Activated CD4-positive, CD25-positive, alpha-beta regulatory T cell treated with anti-CD3 and anti-CD28 coated beads, Interleukin-2, amount 50 U/mL, for 16 hours (primary cell): ENCODE measurements around the gene ZNF621.
"Not testable (repeated sequence)": the region's sequence is repeated elsewhere in the genome, so short reads cannot be mapped to it uniquely, and the experiment has no call there.

ENCODE experiments used
- DNase-seq: peaks from one replicate; pipeline ENCODE4 v3.0.0-alpha.2; 2020; ENCODE audit warnings: low read depth, low spot score

Gene ZNF621

GRCh38 chr3:40534283-40534682, 9.5 kb downstream of the ZNF621 start:
- no peak for DNase-seq

GRCh38 chr3:40546816-40547215, 22.1 kb downstream of the ZNF621 start:
- no peak for DNase-seq

GRCh38 chr3:40550167-40550566, 25.4 kb downstream of the ZNF621 start:
- DNase-seq, result no peak

- no peak for DNase-seq
Observed at GRCh38 chr3:40557575-40558161, 32.9 kb downstream of the ZNF621 start.

DNA sequence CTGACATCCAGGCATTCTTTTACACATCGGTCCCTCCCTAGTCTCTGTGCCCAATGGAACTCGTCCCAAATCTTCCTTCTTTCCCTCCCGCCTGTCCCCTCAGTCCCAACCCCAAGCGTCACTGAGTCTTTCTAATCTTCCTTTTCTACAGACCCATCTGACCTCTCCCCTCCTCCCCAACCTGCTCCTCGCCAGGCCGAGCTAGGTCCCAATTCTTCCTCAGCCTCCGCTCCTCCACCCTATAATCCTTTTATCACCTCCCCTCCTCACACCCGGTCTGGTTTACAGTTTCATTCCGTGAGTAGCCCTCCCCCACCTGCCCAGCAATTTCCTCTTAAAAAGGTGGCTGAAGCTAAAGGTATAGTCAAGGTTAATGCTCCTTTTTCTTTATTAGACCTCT, 37.7 kb downstream of the ZNF621 start:
- not testable (repeated sequence) for DNase-seq

GRCh38 chr3:40565629-40566028, 40.9 kb downstream of the ZNF621 start:
- not testable (repeated sequence) for DNase-seq

DNA sequence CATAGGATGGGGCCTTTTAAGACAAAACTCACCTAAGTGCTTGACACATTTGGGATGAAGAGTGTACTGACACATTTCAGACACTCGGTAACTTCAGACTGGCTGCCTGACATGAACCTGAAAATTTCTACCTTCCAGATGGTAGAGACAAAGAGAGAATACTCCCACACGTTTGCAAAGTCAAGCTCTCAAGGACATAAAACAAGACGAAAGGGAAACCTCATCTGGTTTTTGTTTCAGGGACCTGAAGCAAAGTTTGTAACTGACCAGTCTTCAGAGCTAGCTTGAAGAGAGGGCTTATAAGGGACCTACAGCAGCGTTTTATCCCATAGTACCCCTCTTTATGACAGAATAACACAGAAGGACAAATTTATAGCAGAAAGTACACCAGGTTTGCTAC, 41.9 kb downstream of the ZNF621 start:
- no peak for DNase-seq

GRCh38 chr3:40572588-40572987, 47.8 kb downstream of the ZNF621 start:
- no peak for DNase-seq

GRCh38 chr3:40574050-40574449, 49.3 kb downstream of the ZNF621 start:
- DNase-seq, result no peak

- DNase-seq, result no peak
Observed at GRCh38 chr3:40574661-40575060, 49.9 kb downstream of the ZNF621 start.

- no peak for DNase-seq
Observed at GRCh38 chr3:40576396-40576795, 51.6 kb downstream of the ZNF621 start.

GRCh38 chr3:40580494-40581091, 55.8 kb downstream of the ZNF621 start:
- peak; percentile 30 for DNase-seq

- no peak for DNase-seq
Observed at GRCh38 chr3:40581166-40581565, 56.4 kb downstream of the ZNF621 start.

DNA sequence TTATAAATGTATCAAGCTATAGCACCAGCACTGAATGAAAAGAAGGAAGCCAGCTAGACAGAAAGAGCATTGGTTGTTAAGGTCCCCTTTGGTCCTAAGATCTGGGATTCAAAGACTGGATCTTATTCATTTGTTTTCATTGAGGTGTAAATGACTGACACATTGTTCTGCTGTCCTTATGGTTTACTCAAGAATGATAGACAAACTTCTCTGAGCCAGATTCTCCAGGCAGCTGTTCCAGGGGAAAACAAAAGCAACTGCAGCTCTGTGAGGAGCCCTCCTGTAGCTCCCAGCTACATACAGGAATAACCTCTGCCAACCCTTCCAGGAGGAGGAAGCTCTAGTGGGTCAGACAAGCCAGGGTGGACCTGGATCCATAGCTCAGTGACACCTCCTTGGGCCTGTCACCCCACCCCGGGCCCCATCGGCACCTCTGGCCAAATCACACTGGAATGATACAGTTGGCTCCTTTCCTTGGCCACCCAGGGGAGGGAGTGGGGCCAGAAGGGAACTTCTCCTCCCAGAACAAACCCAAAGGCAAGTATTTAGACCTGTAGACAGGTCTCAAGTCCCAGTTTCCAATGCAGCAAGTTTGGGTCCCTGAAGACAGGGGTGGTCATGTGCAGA, 57.8 kb downstream of the ZNF621 start:
- no peak for DNase-seq

DNA sequence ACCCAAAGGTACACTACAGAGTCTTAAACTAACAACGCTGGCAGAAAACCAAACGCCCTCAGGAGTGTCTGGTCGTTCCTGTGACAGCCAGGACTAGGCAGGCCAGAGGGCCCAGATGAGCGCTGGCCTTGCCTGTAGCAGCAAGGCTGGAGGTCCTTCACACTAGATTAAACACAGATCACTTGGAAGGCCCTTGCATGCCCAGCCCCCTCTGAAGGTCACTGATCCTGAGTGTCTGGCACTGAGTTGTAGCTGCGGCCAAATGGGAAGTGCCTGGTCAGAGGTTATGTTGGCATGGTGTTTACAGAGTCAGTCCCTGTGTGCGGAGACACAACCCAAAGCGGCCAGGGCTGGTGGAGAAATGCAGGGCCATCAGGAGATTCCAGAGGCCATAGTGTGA, 58.9 kb downstream of the ZNF621 start:
- DNase-seq, result no peak

GRCh38 chr3:40584625-40585189, 59.9 kb downstream of the ZNF621 start:
- peak; percentile 28 for DNase-seq

DNA sequence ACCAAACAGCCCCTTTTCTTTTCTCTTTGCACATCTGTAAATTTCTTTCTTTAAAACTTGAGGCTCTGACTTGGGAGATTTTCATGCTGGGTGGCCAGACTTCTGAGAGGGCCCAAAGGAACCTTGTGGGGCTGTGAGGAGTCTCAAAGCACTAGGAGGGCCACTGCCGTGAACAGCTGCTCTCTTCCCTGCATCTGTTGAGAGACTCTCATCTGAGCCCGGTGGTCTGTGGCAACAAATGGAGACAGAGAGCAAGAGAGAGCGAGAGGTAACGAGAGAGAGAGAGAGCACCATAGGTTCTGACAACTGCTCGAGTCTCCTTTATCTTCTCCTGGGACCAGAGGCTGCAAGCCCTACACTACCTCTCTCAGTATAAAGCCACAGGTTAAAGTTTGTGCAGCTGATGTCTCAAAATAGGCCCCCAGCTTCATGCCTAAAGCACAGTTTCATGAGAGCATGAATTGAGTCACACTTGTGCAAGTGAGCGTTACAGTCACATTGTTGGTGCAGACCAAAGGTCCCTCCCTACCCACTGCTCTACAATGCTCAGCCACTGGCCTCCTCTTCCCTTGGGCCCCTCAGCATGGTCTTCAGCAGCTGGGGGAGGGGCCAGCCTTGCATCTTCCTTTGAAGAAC, 60.7 kb downstream of the ZNF621 start:
- no peak for DNase-seq

GRCh38 chr3:40586901-40587300, 62.1 kb downstream of the ZNF621 start:
- DNase-seq, result no peak

DNA sequence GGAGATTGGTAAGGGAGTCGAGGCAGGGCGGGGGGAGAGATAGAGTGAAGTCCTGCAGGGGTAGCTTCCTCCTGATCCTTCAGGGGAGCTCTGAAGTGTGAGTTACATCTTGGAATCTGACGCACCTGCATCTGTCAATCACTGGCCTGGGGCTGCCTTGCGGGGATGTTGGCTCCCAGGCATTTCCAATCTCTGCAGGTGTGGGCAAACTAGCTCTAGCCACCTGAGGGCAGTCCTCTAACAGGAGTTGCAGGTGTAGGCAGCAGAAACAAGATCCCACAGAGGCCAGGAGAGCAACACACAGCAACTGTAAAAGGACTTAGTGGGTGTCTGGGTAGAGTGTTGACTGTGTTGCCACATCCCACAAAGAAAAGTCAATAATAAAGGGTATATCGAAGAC, 63.6 kb downstream of the ZNF621 start:
- no peak for DNase-seq
